NT2/D1 (cell line): Measurements from ENCODE around the gene AP2B1.

Source experiments
- DNase-seq: peaks from one replicate; pipeline ENCODE4 v3.0.0-alpha.2; 2011; ENCODE audit warnings: low read depth, low spot score
- H3K27me3 ChIP-seq: 2 replicates; pipeline ENCODE4 v1.6.0; 2011; ENCODE audit warnings: mild to moderate bottlenecking; ENCODE audit not compliant: insufficient read length, insufficient read depth
- H3K36me3 ChIP-seq: 2 replicates; pipeline ENCODE4 v1.6.1; 2011; ENCODE audit warnings: mild to moderate bottlenecking, low read length, mixed read lengths; ENCODE audit not compliant: insufficient read depth, insufficient read length
- H3K4me1 ChIP-seq: 2 replicates; pipeline ENCODE4 v1.5.1; 2011; ENCODE audit not compliant: insufficient read depth, insufficient read length
- H3K4me3 ChIP-seq: 2 replicates; pipeline ENCODE4 v1.5.1; 2011; ENCODE audit warnings: low read depth; ENCODE audit not compliant: insufficient read length
- H3K9ac ChIP-seq: 2 replicates; pipeline ENCODE4 v1.6.0; 2011; ENCODE audit warnings: low read depth; ENCODE audit not compliant: insufficient read length
- H3K9me3 ChIP-seq: 2 replicates; pipeline ENCODE4 v1.5.1; 2011; ENCODE audit warnings: mild to moderate bottlenecking, low read length; ENCODE audit not compliant: insufficient read depth
- SUZ12 ChIP-seq: IDR thresholded peaks from 2 replicates; pipeline ENCODE4 v1.6.1; 2011; ENCODE audit not compliant: insufficient read length, insufficient read depth; ENCODE audit errors: extremely low read depth
- YY1 ChIP-seq: IDR thresholded peaks from 2 replicates; pipeline ENCODE4 v1.6.1; 2011; ENCODE audit not compliant: insufficient read length, insufficient read depth
- ZNF274 ChIP-seq: IDR thresholded peaks from 2 replicates; pipeline ENCODE4 v1.6.1; 2011; ENCODE audit warnings: mild to moderate bottlenecking, low read depth, low read length

The AP2B1 gene

DNA sequence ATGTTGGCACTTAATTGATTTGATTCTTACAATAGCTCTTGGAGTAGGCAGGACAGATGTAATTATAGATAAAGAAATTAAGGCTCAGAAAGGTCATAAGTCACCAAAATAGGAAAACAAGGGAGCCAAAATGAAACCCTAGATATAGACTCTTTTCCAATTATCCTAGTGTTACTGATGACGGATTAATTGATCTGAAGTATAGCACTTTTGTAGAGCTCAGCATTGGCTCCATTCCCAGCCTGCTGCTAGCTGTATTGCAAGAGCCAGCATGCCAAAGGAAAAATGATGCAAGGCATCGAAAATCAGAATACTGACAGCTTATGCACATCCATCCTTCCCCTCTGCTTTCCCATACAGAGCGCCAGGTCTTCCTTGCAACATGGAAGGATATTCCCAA, 122.8 kb downstream of the AP2B1 start:
- Histone ChIP-seq H3K9ac (no peak overlapping the region), H3K27me3 (no peaks in the 10 kb centered on the region), H3K4me3 (no peak overlapping the region), H3K4me1 (peaks cover 4% of the 10 kb centered on the region), H3K36me3 (peaks cover 52% of the 10 kb centered on the region), H3K9me3 (peaks cover 5% of the 10 kb centered on the region; the same call in 1 of the 2 replicates)
- no peak for TF ChIP-seq SUZ12
- no peak for TF ChIP-seq YY1
- TF ChIP-seq ZNF274, result no peak
- no peak for DNase-seq

DNA sequence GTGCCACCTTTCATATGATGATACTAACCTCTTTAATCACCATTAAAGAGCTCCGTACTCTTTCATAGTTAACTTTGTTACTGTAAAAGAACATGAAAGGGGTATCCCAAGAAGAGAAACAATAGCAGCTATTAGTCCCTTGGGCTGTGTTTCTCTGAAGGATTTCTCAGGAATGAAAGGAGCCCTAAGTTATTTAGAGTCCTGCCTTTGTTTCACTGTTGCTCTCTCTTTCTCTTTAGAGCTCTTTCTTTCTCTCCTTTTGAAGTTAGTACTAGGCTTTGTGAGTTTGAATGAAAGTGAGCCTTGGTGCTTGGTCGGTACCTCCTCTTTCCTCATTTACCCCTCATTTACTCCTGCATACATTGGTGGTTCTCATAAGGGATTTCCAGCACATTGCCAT, 123.8 kb downstream of the AP2B1 start:
- H3K4me3 ChIP-seq, result no peak overlapping the region
- H3K27me3 ChIP-seq, result no peaks in the 10 kb centered on the region
- TF ChIP-seq YY1, result no peak
- no peak for TF ChIP-seq SUZ12
- no peak for TF ChIP-seq ZNF274
- no peak for DNase-seq
- peaks cover 4% of the 10 kb centered on the region for H3K4me1 ChIP-seq
- H3K9me3 ChIP-seq, result peaks cover 5% of the 10 kb centered on the region; the same call in 1 of the 2 replicates
- no peak overlapping the region for H3K9ac ChIP-seq
- peaks cover 58% of the 10 kb centered on the region for H3K36me3 ChIP-seq

GRCh38 chr17:35713069-35713728, 126.1 kb downstream of the AP2B1 start:
- TF ChIP-seq SUZ12 (no peak), ZNF274 (no peak), YY1 (no peak)
- Histone ChIP-seq H3K9ac (no peak overlapping the region), H3K4me3 (no peak overlapping the region)

GRCh38 chr17:35714988-35715387, 127.9 kb downstream of the AP2B1 start:
- no peak for TF ChIP-seq SUZ12
- no peak for TF ChIP-seq ZNF274
- TF ChIP-seq YY1, result no peak
- peaks cover 78% of the 10 kb centered on the region for H3K36me3 ChIP-seq

More at GRCh38 chr17:35713069-35713728, 126.1 kb downstream of the AP2B1 start:
- no peak for DNase-seq
- peaks cover 5% of the 10 kb centered on the region; the same call in 1 of the 2 replicates for H3K9me3 ChIP-seq
- peaks cover 4% of the 10 kb centered on the region for H3K4me1 ChIP-seq
- no peaks in the 10 kb centered on the region for H3K27me3 ChIP-seq
- peaks cover 74% of the 10 kb centered on the region for H3K36me3 ChIP-seq

DNA sequence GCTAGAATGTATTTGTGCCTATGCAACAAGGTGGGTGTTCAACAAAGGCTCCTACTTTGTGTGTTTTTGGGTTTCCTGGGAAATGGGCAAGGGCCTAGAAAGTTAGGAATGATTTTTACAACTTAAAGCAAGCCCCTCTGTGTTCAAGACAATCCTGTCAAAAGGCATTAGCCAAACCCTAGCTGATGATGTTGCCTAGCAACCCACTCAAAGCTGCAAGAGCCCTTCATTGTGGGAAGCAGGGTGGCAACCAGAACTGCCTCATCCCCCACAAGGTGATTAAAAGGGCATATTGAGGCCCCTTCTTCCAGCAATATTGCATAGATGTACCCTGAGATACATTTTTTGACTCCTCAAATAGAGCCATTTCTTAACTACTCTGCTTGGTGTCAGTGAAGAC, 128.3 kb downstream of the AP2B1 start:
- no peak for DNase-seq
- no peak overlapping the region for H3K4me3 ChIP-seq
- H3K36me3 ChIP-seq, result peaks cover 75% of the 10 kb centered on the region
- H3K9me3 ChIP-seq, result peaks cover 4% of the 10 kb centered on the region; the same call in 1 of the 2 replicates
- no peaks in the 10 kb centered on the region for H3K27me3 ChIP-seq
- TF ChIP-seq ZNF274 (no peak), SUZ12 (no peak), YY1 (no peak)
- H3K4me1 ChIP-seq, result peaks cover 4% of the 10 kb centered on the region
- H3K9ac ChIP-seq, result no peak overlapping the region

More at GRCh38 chr17:35714988-35715387, 127.9 kb downstream of the AP2B1 start:
- Histone ChIP-seq H3K4me1 (peaks cover 4% of the 10 kb centered on the region), H3K9ac (no peak overlapping the region), H3K4me3 (no peak overlapping the region), H3K27me3 (no peaks in the 10 kb centered on the region), H3K9me3 (peaks cover 5% of the 10 kb centered on the region; the same call in 1 of the 2 replicates)
- DNase-seq, result no peak

- Histone ChIP-seq H3K9me3 (no peaks in the 10 kb centered on the region), H3K9ac (no peak overlapping the region), H3K36me3 (peaks cover 72% of the 10 kb centered on the region), H3K4me3 (no peak overlapping the region), H3K4me1 (peaks cover 4% of the 10 kb centered on the region), H3K27me3 (no peaks in the 10 kb centered on the region)
- no peak for DNase-seq
- no peak for TF ChIP-seq YY1
- TF ChIP-seq SUZ12, result no peak
- no peak for TF ChIP-seq ZNF274
Measured at GRCh38 chr17:35716173-35716572, 129.1 kb downstream of the AP2B1 start.

GRCh38 chr17:35716897-35717465, 129.9 kb downstream of the AP2B1 start:
- Histone ChIP-seq H3K9ac (no peak overlapping the region), H3K4me3 (no peak overlapping the region), H3K9me3 (no peaks in the 10 kb centered on the region), H3K27me3 (no peaks in the 10 kb centered on the region), H3K36me3 (peaks cover 75% of the 10 kb centered on the region), H3K4me1 (peaks cover 4% of the 10 kb centered on the region)
- no peak for TF ChIP-seq YY1
- no peak for DNase-seq
